Epithelial cell of esophagus (primary cell): ENCODE results near the gene PRMT2.

Experiments used
- DNase-seq: peaks from one replicate; pipeline ENCODE4 v3.0.0; 2010; ENCODE audit warnings: low read depth
- H3K4me3 ChIP-seq: 2 replicates; pipeline ENCODE4 v1.5.1; 2011; ENCODE audit warnings: mild to moderate bottlenecking, low read length, control low read depth
- TF ChIP-seq, protein P1 (sequence below): IDR thresholded peaks from 2 replicates; pipeline ENCODE4 v1.5.1; 2011; ENCODE audit warnings: low read depth, mild to moderate bottlenecking, low read length, control low read depth, inconsistent platforms; ENCODE audit not compliant: insufficient read depth; ENCODE audit errors: missing control alignments

PRMT2 gene

DNA sequence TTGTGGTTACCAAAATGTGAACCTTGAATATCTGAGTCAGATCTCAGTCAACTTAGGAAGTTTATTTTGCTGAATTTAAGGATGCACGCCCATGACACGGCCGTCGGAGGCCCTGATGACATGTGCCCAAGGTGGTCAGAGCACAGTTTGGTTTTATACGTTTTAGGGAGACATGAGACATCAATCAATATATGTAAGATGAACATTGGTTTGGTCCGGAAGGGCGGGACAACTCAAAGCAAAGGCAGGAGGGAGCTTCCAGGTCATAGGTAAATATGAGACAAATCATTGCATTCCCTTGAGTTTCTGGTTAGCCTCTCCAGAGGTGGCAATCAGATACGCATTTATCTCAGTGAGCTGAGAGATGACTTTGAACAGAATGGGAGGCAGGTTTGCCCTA lies 1.0 kb upstream of the PRMT2 start:
- peak overlapping the region; percentile 87 for H3K4me3 ChIP-seq
- no peak for DNase-seq
- TF ChIP-seq, protein P1, sequence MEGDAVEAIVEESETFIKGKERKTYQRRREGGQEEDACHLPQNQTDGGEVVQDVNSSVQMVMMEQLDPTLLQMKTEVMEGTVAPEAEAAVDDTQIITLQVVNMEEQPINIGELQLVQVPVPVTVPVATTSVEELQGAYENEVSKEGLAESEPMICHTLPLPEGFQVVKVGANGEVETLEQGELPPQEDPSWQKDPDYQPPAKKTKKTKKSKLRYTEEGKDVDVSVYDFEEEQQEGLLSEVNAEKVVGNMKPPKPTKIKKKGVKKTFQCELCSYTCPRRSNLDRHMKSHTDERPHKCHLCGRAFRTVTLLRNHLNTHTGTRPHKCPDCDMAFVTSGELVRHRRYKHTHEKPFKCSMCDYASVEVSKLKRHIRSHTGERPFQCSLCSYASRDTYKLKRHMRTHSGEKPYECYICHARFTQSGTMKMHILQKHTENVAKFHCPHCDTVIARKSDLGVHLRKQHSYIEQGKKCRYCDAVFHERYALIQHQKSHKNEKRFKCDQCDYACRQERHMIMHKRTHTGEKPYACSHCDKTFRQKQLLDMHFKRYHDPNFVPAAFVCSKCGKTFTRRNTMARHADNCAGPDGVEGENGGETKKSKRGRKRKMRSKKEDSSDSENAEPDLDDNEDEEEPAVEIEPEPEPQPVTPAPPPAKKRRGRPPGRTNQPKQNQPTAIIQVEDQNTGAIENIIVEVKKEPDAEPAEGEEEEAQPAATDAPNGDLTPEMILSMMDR: no peak

DNA sequence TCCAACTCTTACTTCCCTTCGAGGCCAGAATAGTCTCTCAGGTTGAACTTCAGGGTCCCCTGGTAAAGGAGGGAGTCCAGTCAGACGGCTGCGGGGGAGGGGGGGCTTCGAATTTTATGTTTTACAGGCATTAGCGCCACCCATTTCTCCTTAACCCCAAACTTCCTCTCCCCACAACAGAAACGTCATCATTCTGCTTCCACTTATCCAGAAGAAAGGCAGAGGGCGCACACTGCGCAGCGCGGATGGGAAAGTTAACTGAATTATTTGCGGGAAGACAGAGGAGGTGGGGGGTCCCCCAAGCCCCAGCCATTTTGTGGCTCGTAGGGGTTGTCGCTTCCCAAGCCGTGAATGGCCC lies 529 bp upstream of the PRMT2 start:
- H3K4me3 ChIP-seq: peak overlapping the region; percentile 87
- DNase-seq: peak; percentile 74
- TF ChIP-seq, protein P1: peak; percentile 26

DNA sequence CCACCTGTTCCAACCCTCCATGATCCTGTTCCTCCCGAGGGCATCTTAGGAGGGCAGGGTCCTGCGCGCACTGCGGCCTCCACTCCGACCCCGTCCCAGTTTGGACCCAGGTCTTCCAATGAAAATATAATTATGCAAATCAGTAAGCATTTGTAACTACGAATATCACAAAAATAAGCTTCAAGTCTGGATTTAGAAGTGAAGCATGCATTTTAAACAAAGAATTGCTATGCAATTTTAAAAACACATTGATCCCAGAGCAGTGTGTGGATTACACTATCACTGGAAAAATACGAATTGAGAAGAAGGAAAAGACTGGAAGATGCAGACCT lies 673 bp downstream of the PRMT2 start:
- TF ChIP-seq, protein P1: no peak
- peak overlapping the region; percentile 87 for H3K4me3 ChIP-seq
- no peak for DNase-seq

DNA sequence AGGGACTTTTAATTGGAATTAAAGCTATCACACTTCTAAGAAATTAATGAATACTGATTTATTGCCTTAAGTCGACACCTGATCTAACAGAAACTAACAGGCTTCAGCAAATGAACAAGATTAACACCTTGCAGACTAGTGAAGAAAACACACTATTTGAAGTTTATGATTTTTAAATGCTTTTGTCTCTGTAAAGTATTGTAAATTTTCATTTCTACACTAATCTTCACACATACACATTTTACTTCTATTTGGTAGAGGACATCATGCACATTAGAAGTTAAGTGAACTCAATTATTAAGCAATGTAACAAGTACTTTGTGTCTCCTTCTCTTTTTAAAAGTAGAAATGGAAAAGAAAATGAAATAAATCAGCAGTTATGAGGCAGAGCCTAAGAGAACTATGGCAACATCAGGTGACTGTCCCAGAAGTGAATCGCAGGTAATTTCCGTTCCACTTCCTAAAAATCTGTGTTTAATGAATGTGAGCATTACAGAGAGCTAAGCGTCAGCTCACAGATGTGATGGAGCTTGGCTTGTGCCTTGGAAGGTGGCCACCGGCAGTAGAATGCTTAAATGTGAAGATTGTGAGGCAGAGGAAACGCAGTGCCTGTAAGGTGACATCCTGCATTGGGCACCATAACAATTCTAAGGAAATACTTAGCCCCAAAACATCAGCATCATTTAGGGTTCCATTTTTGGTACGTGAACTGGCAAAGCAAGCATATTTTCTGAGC lies 1.2 kb downstream of the PRMT2 start:
- H3K4me3 ChIP-seq: peak overlapping the region; percentile 87
- no peak for DNase-seq

DNA sequence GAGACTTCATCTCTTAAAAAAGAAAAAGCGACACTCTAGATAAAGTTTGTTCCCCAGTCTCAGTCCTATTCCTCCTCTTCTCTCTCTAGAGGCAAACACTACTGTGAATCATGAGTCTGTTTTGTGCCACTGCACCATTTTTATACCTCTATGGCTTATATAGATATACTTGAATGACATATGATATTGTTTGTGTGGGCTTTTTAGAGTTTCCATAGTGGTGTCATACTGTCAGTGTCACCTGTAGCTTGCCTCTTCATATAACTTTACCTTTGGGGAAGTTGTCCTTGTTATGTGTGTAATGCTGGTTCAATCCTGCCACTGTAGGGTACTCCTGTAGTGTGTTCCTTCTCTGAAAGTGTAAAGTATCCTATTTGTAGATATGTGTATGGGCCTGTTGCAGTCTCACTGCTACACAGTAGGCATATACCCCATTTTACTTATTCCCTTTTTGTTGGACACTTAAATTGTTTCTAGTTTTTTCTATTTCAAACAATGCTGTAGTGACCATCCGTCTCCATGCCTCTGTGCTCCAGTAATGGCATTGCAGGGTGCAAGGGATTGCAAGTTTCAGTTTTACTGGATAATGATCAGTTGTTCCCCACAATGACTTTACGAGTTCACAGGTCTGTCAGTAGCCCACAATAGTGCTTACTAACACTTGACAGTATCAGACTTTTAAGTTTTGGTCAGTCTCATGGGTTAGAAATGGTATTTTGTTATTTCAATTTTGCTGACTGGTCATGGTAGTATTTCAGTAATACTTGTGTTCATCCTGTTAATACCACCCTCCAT lies 2.7 kb downstream of the PRMT2 start:
- no peak for DNase-seq
- peak overlapping the region; percentile 9 for H3K4me3 ChIP-seq
- TF ChIP-seq, protein P1: no peak

More for the DNA sequence above, 1.2 kb downstream of the PRMT2 start:
- TF ChIP-seq, protein P1: no peak

DNA sequence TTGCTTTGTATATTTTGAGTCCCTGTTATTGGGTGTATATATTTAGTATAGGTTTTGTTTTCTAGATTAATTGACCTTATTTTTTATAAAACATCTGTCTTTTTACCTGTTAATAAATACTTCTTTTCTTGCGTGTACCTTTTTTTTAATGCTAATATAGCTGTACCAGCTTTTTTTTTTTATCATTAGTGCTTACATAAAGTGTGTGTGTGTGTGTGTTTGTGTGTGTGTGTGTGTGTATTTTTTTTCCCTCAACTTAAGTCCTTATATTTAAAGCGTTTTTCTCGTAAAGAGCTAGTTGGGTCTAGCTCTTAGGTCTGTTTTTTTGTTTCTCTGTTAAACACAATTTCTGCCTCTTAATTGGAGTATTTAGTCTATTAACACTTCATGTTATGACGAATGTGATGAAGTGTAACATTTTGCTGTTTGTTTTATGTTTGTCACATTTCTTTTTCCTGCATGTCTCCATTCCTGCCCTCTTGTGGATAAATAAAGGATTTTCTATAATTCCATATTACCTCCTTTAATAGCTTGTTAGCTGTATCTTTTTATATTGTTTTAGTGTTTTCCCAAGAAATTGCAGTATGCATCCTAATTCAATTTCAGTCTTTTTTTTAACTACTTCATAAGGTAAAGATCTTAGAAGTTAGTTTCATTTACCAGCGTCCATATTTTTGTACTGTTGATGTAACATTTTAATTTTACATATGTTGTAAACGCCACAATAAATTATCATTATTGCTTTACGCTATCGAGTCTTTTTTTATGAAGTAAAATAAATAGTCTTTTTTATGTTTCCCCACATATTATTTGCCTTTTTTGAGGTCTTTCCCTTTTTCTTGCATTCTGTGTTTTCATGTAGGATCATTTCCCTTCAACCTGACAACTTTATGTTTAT lies 4.3 kb downstream of the PRMT2 start:
- TF ChIP-seq, protein P1: peak; percentile 39
- H3K4me3 ChIP-seq: no peak overlapping the region
- DNase-seq: peak; percentile 40
